ENCODE measurements around the gene MYRF.

The MYRF gene

GRCh38 chr11:61718621-61719302, 33.7 kb upstream of the MYRF start:
- DNase-seq (ENCODE audit: low spot score), result peak; percentile 82

- DNase-seq (ENCODE audit: low spot score), result no peak
These were observed 32.5 kb upstream of the MYRF start for GRCh38 chr11:61719978-61720377.

GRCh38 chr11:61720597-61720996, 31.8 kb upstream of the MYRF start:
- DNase-seq (ENCODE audit: low spot score), result no peak

GRCh38 chr11:61724437-61724836, 28.0 kb upstream of the MYRF start:
- no peak for DNase-seq (ENCODE audit: low spot score)

- DNase-seq (ENCODE audit: low spot score), result no peak
These were observed 26.6 kb upstream of the MYRF start for GRCh38 chr11:61725781-61726231.

- no peak for DNase-seq (ENCODE audit: low spot score)
These were observed 25.7 kb upstream of the MYRF start for GRCh38 chr11:61726775-61727174.

- no peak for DNase-seq (ENCODE audit: low spot score)
These were observed 25.0 kb upstream of the MYRF start for GRCh38 chr11:61727401-61727811.

GRCh38 chr11:61728066-61728939, 24.1 kb upstream of the MYRF start:
- DNase-seq (ENCODE audit: low spot score), result no peak

GRCh38 chr11:61728940-61729219, 23.6 kb upstream of the MYRF start:
- no peak for DNase-seq (ENCODE audit: low spot score)

- no peak for DNase-seq (ENCODE audit: low spot score)
These were observed 22.0 kb upstream of the MYRF start for GRCh38 chr11:61730240-61730994.

- no peak for DNase-seq (ENCODE audit: low spot score)
These were observed 21.1 kb upstream of the MYRF start for GRCh38 chr11:61731211-61731951.

GRCh38 chr11:61731952-61732675, 20.3 kb upstream of the MYRF start:
- no peak for DNase-seq (ENCODE audit: low spot score)

GRCh38 chr11:61732705-61733104, 19.7 kb upstream of the MYRF start:
- no peak for DNase-seq (ENCODE audit: low spot score)

- DNase-seq (ENCODE audit: low spot score), result peak; percentile 85
These were observed 19.1 kb upstream of the MYRF start for GRCh38 chr11:61733120-61733978.

GRCh38 chr11:61734767-61735166, 17.7 kb upstream of the MYRF start:
- DNase-seq (ENCODE audit: low spot score), result no peak

GRCh38 chr11:61735391-61735790, 17.0 kb upstream of the MYRF start:
- DNase-seq (ENCODE audit: low spot score), result no peak

- no peak for DNase-seq (ENCODE audit: low spot score)
These were observed 16.1 kb upstream of the MYRF start for GRCh38 chr11:61736310-61736709.

- no peak for DNase-seq (ENCODE audit: low spot score)
These were observed 15.3 kb upstream of the MYRF start for GRCh38 chr11:61737131-61737530.

GRCh38 chr11:61737636-61738386, 14.6 kb upstream of the MYRF start:
- DNase-seq (ENCODE audit: low spot score), result no peak

GRCh38 chr11:61738776-61739175, 13.7 kb upstream of the MYRF start:
- DNase-seq (ENCODE audit: low spot score), result no peak

Measured in left forelimb (tissue), 1 donor.